HG03469 (cell line): ENCODE results near the gene RELL2.

ENCODE experiments used
- ATAC-seq: cut with Tn5 transposase; IDR thresholded peaks from one replicate; pipeline ENCODE4 v1.9.1; 2021; ENCODE audit warnings: mild to moderate bottlenecking, moderate library complexity, moderate number of reproducible peaks; ENCODE audit not compliant: unreplicated experiment

Gene RELL2

DNA sequence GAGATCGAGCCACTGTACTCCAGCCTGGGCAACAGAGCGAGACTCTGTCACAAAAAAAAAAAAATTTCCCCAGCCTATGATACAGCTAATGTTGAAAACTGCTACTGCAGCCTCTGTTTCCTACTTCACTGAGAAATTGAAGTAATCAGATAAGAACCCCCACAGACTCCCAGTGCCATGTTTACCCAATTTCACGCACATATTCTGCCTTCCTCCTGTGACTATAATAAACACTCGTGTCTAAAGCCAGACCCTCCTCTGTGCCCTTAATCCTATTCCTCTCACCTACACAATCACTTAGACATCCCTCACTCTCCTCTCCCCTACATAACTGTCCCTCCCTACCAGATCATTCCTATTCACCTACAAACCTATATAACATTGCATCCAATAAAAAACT lies 38.9 kb downstream of the RELL2 start:
- no peak for ATAC-seq

- ATAC-seq: no peak
These were observed 40.6 kb downstream of the RELL2 start for GRCh38 chr5:141677415-141677814.

DNA sequence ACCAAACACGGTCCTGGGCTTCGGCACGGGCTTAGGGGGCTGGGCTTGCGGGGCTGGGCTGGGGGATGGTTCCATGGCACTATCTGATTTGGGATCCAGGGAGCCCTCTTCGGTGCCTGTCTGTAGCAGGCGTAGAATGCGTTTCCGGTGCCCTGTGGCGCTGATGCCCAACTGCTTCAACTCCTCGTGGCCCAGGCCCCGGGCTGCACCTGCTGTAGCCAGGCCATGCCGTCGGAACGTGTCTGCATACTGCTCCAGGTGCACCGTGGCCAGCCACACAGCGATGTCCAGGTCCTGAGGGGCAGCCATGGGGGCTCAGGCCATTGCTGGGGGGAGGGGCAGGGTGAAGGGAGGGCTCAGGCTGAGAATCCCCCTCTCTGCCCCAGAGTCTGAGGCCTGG lies 43.4 kb downstream of the RELL2 start:
- no peak for ATAC-seq

- no peak for ATAC-seq
These were observed 44.0 kb downstream of the RELL2 start for GRCh38 chr5:141680751-141681201.

DNA sequence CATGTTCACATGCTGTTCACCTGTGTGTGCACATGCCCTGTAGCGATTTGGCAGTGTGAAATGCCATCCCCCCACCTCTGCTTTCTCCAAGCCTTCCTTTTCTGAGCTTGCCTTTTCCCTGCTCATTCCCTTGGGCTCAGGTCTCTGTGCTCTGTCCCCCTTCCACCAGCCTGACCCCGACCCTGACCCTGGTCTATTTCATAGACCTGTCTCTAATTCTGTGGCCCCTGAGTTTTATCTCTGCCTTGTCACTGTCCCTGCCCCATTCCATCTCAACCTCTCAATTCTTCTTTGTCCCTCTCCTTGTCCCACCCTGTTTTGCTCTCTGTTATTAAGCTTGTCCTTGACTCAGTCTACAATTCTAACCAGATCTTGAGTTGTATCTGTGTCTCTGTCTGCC lies 44.5 kb downstream of the RELL2 start:
- no peak for ATAC-seq

DNA sequence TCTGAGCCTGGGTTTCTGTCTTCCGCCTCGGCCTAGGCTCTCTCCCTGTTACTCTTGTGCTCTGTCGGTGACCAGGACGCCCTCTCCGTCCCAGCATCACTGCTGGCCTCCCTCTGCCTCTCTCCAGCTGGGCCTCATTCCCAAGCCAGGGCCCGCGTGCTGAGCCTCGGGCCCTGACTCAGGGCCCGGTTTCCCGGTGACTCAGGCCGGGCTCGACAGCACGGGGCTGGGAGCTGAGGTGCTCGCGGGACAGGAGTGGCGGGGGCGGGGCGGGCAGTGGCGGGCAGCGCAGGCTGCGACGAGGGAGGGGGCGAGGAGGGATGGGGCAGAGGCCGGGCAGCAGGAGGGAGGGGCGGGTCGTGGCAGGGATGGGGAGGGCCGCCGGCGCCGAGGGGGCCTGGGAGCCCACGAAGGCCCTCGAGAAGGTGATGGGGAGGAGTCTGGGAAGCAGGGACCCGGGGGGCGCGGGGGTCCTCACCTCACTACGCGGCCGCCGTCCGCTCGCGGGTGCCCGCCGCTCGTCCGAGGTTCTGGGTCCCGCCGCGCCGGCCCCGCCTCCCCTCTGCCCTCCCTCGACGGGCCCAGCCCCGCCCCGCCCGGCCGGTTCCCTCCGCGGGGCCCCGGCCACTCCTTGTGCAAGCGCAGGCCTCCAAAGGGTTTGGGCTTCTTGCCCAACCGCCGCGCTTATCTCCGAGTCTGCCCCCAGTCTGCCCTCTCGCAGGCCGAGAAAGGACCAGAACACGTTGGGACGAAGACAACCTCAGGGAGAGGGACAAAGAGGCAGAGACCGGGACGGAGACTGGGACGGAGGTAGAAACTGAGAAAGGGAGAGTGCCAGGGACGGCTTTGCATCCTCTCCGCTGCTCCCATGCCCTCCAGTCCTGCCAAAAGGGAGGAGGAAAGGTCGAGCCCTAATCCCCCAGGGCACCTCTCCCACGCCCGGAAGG lies 45.2 kb downstream of the RELL2 start, which contains the start of gene ARAP3:
TSS of gene ARAP3 (minus strand) at position 536 of the 947 bp plus-strand sequence. CDS start 1,744 bp downstream, outside the sequence.
- ATAC-seq: no peak

DNA sequence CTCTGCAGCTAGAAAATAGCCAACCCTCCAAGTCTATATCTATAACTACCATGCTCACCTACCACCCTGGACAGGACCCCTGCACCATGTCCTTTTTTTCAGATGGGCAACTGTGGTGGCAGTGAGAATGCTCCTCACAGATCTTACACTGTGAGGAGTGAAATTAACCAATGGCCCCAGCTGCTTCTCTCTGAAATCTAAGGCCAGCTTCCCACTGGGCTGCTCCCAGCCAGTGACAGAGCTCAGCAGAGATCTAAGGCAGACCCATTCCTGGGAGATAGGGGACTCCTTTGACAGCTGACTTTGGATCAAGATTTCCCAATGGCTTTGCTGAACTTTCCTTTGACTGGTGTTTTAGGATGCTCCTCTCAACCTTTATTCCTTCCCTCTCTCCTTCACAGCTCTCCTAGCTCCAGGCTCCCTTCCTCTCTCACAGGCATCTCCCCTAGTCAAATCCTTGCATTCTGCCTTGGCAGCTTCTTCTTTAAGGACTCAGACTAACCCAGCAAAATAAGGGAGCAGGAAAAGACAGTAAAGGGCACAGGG lies 46.9 kb downstream of the RELL2 start:
- ATAC-seq: no peak

GRCh38 chr5:141685591-141685990 lies 48.8 kb downstream of the RELL2 start:
- ATAC-seq: no peak

GRCh38 chr5:141686648-141687416 lies 50.0 kb downstream of the RELL2 start:
- no peak for ATAC-seq
